Spleen (tissue), 7 donors: Measurements from ENCODE around the gene ADAM10.

Experiments
- POLR2A ChIP-seq, 3 donors: fragments of 450-650 bp; IDR thresholded peaks; one replicate each; pipeline ENCODE4 v1.5.1; 2017; ENCODE audit warnings: antibody characterized with exemption in 3 of 3, mild to moderate bottlenecking in 1 of 3
- TF ChIP-seq, protein P1 (sequence below), 11 experiments: fragments of 200-600 bp in 7 of 11; fragments of 450-650 bp in 4 of 11; sonication (generic) in 4 of 11; IDR thresholded peaks in 8 of 11; conservative IDR thresholded peaks in 3 of 11; 1 replicate in 7 of 11; 2 replicates in 4 of 11; pipeline versions ENCODE4 v1.4.0 to v1.8.0; 2016 to 2021; ENCODE audit warnings: antibody characterized with exemption in 11 of 11, inconsistent platforms in 4 of 11, mild to moderate bottlenecking in 1 of 11
- donor health status: DM: no; HTN: no; CAD: no; lungs with moderate emphysema.
- donor health status: DM: no; HTN: no; CAD: no.
- donor health status: DM: no; HTN: no; CAD: no.

GRCh38 chr15:58689646-58690045, 59.9 kb downstream of the ADAM10 start:
- TF ChIP-seq, protein P1, sequence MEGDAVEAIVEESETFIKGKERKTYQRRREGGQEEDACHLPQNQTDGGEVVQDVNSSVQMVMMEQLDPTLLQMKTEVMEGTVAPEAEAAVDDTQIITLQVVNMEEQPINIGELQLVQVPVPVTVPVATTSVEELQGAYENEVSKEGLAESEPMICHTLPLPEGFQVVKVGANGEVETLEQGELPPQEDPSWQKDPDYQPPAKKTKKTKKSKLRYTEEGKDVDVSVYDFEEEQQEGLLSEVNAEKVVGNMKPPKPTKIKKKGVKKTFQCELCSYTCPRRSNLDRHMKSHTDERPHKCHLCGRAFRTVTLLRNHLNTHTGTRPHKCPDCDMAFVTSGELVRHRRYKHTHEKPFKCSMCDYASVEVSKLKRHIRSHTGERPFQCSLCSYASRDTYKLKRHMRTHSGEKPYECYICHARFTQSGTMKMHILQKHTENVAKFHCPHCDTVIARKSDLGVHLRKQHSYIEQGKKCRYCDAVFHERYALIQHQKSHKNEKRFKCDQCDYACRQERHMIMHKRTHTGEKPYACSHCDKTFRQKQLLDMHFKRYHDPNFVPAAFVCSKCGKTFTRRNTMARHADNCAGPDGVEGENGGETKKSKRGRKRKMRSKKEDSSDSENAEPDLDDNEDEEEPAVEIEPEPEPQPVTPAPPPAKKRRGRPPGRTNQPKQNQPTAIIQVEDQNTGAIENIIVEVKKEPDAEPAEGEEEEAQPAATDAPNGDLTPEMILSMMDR (IDR thresholded peaks at IDR 0.05 in 8 of 11, conservative IDR thresholded peaks at IDR 0.05 in 3 of 11), result no peak
- TF ChIP-seq POLR2A (IDR thresholded peaks at IDR 0.05), result no peak
